H9 (cell line): ENCODE measurements around the gene IGF1R. TPM values are rescaled to one million over a fixed set of nuclear protein-coding genes. Genes with fewer than 3 reads are reported as not detected.

Experiments used
- DNase-seq: peaks from one replicate; pipeline ENCODE4 v3.0.0-alpha.2; 2017
- H2AFZ ChIP-seq: one replicate; pipeline ENCODE4 v1.6.1; 2013; ENCODE audit warnings: mild to moderate bottlenecking, low read length, control low read depth, moderate library complexity
- H2AK5ac ChIP-seq: 2 replicates; pipeline ENCODE4 v1.6.1; 2013; ENCODE audit warnings: low read length, control low read depth, mixed read lengths; ENCODE audit not compliant: insufficient read length
- H2BK120ac ChIP-seq: one replicate; pipeline ENCODE4 v1.6.1; 2013; ENCODE audit warnings: low read depth, mild to moderate bottlenecking, low read length, control low read depth, inconsistent platforms; ENCODE audit not compliant: poor library complexity, severe bottlenecking
- H2BK12ac ChIP-seq: 2 replicates; pipeline ENCODE4 v1.6.1; 2013; ENCODE audit warnings: low read length, control low read depth, mixed read lengths, low read depth; ENCODE audit not compliant: insufficient read length
- H2BK15ac ChIP-seq: 2 replicates; pipeline ENCODE4 v1.6.1; 2013; ENCODE audit warnings: low read depth, low read length, control low read depth
- H2BK20ac ChIP-seq: one replicate; pipeline ENCODE4 v1.6.1; 2013; ENCODE audit warnings: low read depth, mild to moderate bottlenecking, low read length, control low read depth, inconsistent platforms; ENCODE audit not compliant: poor library complexity, severe bottlenecking
- H2BK5ac ChIP-seq: 2 replicates; pipeline ENCODE4 v1.6.1; 2013; ENCODE audit warnings: low read length, control low read depth, mixed read lengths; ENCODE audit not compliant: insufficient read length
- H3K14ac ChIP-seq: 2 replicates; pipeline ENCODE4 v1.6.1; 2013; ENCODE audit warnings: low read length, control low read depth; ENCODE audit not compliant: insufficient read depth
- H3K18ac ChIP-seq: 2 replicates; pipeline ENCODE4 v1.6.1; 2013; ENCODE audit warnings: low read depth, mild to moderate bottlenecking, mixed read lengths, low read length, control low read depth; ENCODE audit not compliant: insufficient read length
- H3K23ac ChIP-seq: 2 replicates; pipeline ENCODE4 v1.6.1; 2013; ENCODE audit warnings: low read length, control low read depth, mixed read lengths, low read depth; ENCODE audit not compliant: insufficient read length
- H3K23me2 ChIP-seq: 2 replicates; pipeline ENCODE4 v1.6.1; 2013; ENCODE audit warnings: low read depth, mild to moderate bottlenecking, mixed read lengths, low read length, control low read depth; ENCODE audit not compliant: insufficient read length, poor library complexity, severe bottlenecking
- H3K27ac ChIP-seq: 2 replicates; pipeline ENCODE4 v1.5.1; 2013; ENCODE audit warnings: low read length, control low read depth, mixed read lengths, low read depth; ENCODE audit not compliant: insufficient read length
- H3K27me3 ChIP-seq: 2 replicates; pipeline ENCODE4 v1.6.1; 2013; ENCODE audit warnings: low read length, control low read depth, inconsistent platforms; ENCODE audit not compliant: insufficient read depth
- H3K4ac ChIP-seq: 2 replicates; pipeline ENCODE4 v1.6.1; 2013; ENCODE audit warnings: low read depth, mild to moderate bottlenecking, control low read depth, inconsistent platforms, low read length, moderate library complexity
- H3K4me1 ChIP-seq: 2 replicates; pipeline ENCODE4 v1.6.1; 2013; ENCODE audit warnings: low read length, control low read depth, inconsistent platforms; ENCODE audit not compliant: insufficient read depth
- H3K4me2 ChIP-seq: 2 replicates; pipeline ENCODE4 v1.6.1; 2013; ENCODE audit warnings: low read length, control low read depth, mixed read lengths; ENCODE audit not compliant: insufficient read length, insufficient read depth
- H3K56ac ChIP-seq: 2 replicates; pipeline ENCODE4 v1.6.1; 2013; ENCODE audit warnings: low read depth, mild to moderate bottlenecking, mixed read lengths, low read length, control low read depth; ENCODE audit not compliant: insufficient read length
- H3K79me1 ChIP-seq: 2 replicates; pipeline ENCODE4 v1.6.1; 2013; ENCODE audit warnings: low read depth, mild to moderate bottlenecking, moderate library complexity, low read length, control low read depth, inconsistent platforms; ENCODE audit not compliant: insufficient read depth, poor library complexity, severe bottlenecking
- H3K79me2 ChIP-seq: 2 replicates; pipeline ENCODE4 v1.6.1; 2013; ENCODE audit warnings: low read length, control low read depth, inconsistent platforms; ENCODE audit not compliant: insufficient read depth
- H3K9ac ChIP-seq: 2 replicates; pipeline ENCODE4 v1.6.1; 2013; ENCODE audit warnings: low read length, control low read depth, mixed read lengths; ENCODE audit not compliant: insufficient read length; ENCODE audit errors: extremely low read depth
- H3K9me3 ChIP-seq: one replicate; pipeline ENCODE4 v1.6.1; 2013; ENCODE audit warnings: low read depth, low read length, inconsistent platforms; ENCODE audit not compliant: control insufficient read depth
- H3T11ph ChIP-seq: one replicate; pipeline ENCODE4 v1.6.1; 2013; ENCODE audit warnings: mild to moderate bottlenecking, low read length, control low read depth, inconsistent platforms
- H4K20me1 ChIP-seq: one replicate; pipeline ENCODE4 v1.6.1; 2013; ENCODE audit not compliant: control insufficient read depth, insufficient read length, insufficient read depth
- H4K5ac ChIP-seq: 2 replicates; pipeline ENCODE4 v1.6.1; 2013; ENCODE audit warnings: low read depth, mild to moderate bottlenecking, mixed read lengths, low read length, control low read depth; ENCODE audit not compliant: insufficient read length
- H4K8ac ChIP-seq: replicated peaks from 2 replicates; pipeline ENCODE4 v1.6.1; 2013; ENCODE audit warnings: low read length, control low read depth, mixed read lengths, low read depth; ENCODE audit not compliant: insufficient read length
- H4K91ac ChIP-seq: 2 replicates; pipeline ENCODE4 v1.6.1; 2013; ENCODE audit warnings: low read depth, mild to moderate bottlenecking, moderate library complexity, mixed read lengths, low read length, control low read depth; ENCODE audit not compliant: insufficient read length
- H3K27ac Mint-ChIP-seq, 3 experiments: 2 replicates in 2 of 3; 3 replicates in 1 of 3; pipeline ENCODE4 v1.8.0; 2020 to 2021; ENCODE audit warnings: mixed read lengths in 3 of 3, mild to moderate bottlenecking in 1 of 3, moderate library complexity in 1 of 3
- H3K27me3 Mint-ChIP-seq: 2 replicates; pipeline ENCODE4 v1.8.0; 2021; ENCODE audit warnings: low read depth, mild to moderate bottlenecking, moderate library complexity, mixed read lengths
- H3K36me3 Mint-ChIP-seq, 3 experiments: 2 replicates in 2 of 3; 3 replicates in 1 of 3; pipeline ENCODE4 v1.8.0; 2020 to 2021; ENCODE audit warnings: low read depth in 3 of 3, mixed read lengths in 3 of 3; ENCODE audit not compliant: insufficient read depth in 1 of 3
- H3K4me1 Mint-ChIP-seq, 2 experiments: 2 replicates each; pipeline ENCODE4 v1.8.0; 2020; ENCODE audit warnings: mixed read lengths in 2 of 2
- H3K4me3 Mint-ChIP-seq, 2 experiments: 2 replicates in 1 of 2; 3 replicates in 1 of 2; pipeline ENCODE4 v1.8.0; 2020 to 2021; ENCODE audit warnings: mild to moderate bottlenecking in 2 of 2, mixed read lengths in 2 of 2, moderate library complexity in 1 of 2
- H3K9me3 Mint-ChIP-seq, 2 experiments: 2 replicates in 1 of 2; 3 replicates in 1 of 2; pipeline ENCODE4 v1.8.0; 2020; ENCODE audit warnings: mild to moderate bottlenecking in 2 of 2, mixed read lengths in 2 of 2, moderate library complexity in 1 of 2
- CTCF ChIP-seq: fragments of 200-600 bp; sonication (generic); conservative IDR thresholded peaks from 3 replicates; pipeline ENCODE4 v1.8.0; 2021; ENCODE audit warnings: antibody characterized with exemption, mild to moderate bottlenecking
- WGBS: extraction: QIAGEN DNeasy Blood & Tissue Kit; methylation state at CpG from one replicate; pipeline ENCODE4 v1.1.7; 2013; ENCODE audit warnings: missing lambda C conversion rate, low lambda C conversion rate, mixed read lengths; ENCODE audit not compliant: insufficient read length; ENCODE audit errors: extremely low coverage; 5-methylcytosine and 5-hydroxymethylcytosine counted together
- total RNA-seq: library from RNA; stranded (reverse); gene quantifications from 2 replicates; pipeline ENCODE4 v1.2.1, GENCODE V29; 2021

IGF1R gene
- total RNA-seq, 1 experiment from 2014 or later = 70.0 TPM

GRCh38 chr15:98958076-98958475 is 309.7 kb downstream of the IGF1R start:
- Mint-ChIP-seq H3K27ac (peak overlapping the region in 1 of 3 experiments; percentile 59; a peak in 1 of 7 replicates), H3K4me3 (no peak overlapping the region), H3K9me3 (peaks cover 8 to 10% of the 10 kb centered on the region in 2 experiments), H3K27me3 (no peaks in the 10 kb centered on the region; the same call in 1 of the 2 replicates), H3K36me3 (peaks cover 52 to 76% (median 71%) of the 10 kb centered on the region in 3 experiments), H3K4me1 (no peaks in the 10 kb centered on the region)
- Histone ChIP-seq H3K14ac (no peak overlapping the region), H3K27ac (no peak overlapping the region), H3K56ac (no peak overlapping the region), H2BK20ac (no peak overlapping the region), H3K9ac (no peak overlapping the region), H2AFZ (no peak overlapping the region), H3T11ph (no peak overlapping the region), H3K27me3 (no peaks in the 10 kb centered on the region), H3K18ac (no peak overlapping the region), H3K79me2 (no peaks in the 10 kb centered on the region), H4K5ac (no peak overlapping the region), H4K91ac (no peak overlapping the region), H3K79me1 (no peaks in the 10 kb centered on the region), H3K4ac (no peak overlapping the region), H4K8ac (no peak overlapping the region), H4K20me1 (no peaks in the 10 kb centered on the region), H2BK120ac (no peak overlapping the region), H2AK5ac (no peak overlapping the region), H2BK5ac (no peak overlapping the region), H3K4me2 (no peak overlapping the region), H3K9me3 (peaks cover 13% of the 10 kb centered on the region), H2BK12ac (no peak overlapping the region), H3K23me2 (no peaks in the 10 kb centered on the region), H2BK15ac (no peak overlapping the region), H3K23ac (no peak overlapping the region), H3K4me1 (no peaks in the 10 kb centered on the region)
- TF ChIP-seq CTCF = no peak
- WGBS = no CpG with 5 or more reads among the region's 11 CpGs
- DNase-seq = no peak
